ENCODE measurements around the gene ZNF428. TPM values are rescaled to one million over a fixed set of nuclear protein-coding genes. Genes with fewer than 3 reads are reported as not detected.
A peak's percentile ranks its signal among the peaks of the same experiment; 100 is the strongest.

The ZNF428 gene
- total RNA-seq, 1 experiment from 2014 or later: 125 TPM

DNA sequence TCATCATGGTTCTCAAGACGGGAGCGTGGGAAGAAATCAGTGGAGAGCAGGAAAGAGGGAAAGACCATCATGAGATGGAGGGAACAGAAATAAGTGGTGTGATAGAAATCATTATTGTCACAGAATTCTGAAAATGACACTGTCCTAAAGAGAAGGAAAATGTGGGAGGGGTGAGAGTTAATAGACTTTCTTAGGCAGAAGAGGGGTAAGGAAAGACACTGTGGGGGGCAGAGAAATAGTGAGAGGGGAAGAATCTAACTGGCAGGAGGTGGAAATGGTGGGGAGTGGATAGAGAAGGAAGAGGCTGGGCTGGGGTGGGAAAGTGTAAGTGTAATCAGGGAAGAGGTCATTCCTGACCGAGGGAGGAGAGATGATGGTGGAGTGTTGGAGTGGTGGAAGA is 40.6 kb downstream of the ZNF428 start:
- in situ Hi-C loops (cut with HindIII; ENCODE audit: low pct_unique_long_range_greater_than_20kb, low sequenced_read_pairs): no loop called here
- no peak for DNase-seq (ENCODE audit: low read depth)

DNA sequence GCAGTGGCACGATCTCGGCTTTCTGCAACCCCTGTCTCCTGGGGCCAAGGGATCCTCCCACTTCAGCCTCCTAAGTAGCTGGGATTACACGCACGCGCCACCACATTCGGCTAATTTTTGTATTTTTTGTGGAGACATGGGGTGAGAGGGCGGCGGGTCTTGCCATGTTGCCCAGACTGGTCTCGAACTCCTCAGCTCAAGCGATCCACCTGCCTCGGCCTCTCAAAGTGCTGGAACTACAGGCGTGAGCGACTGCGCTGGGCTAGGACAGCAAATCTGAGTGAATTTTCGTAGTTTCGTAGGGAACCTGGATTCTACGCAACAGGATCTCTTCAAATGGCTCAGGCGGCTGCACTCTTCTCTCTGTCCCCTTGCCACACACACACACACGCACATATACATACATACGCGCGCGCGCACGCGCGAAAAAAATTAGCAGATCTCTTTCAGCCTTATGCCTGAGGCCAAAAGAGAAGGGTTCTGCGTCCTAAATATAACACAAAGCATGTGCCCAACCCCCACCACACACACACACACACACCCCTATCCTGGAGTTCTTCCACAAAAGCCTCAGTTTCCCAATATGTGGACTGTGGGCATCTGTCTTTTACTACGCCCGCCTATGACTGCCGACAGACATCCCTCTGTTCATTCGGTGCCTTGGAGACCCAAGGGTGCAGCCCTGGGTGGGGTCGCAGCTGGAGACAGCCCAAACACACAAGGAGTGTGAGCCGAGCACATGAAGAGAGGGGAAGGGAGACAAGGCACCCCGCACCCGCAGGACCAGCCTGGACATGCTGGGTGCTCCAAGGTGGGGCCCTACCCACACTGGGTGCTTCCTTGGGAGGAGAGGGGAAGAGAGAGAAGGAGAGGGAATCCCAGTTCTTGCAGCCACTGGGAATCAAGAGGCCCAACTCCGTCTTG is 43.2 kb downstream of the ZNF428 start:
- in situ Hi-C loops (cut with HindIII; ENCODE audit: low pct_unique_long_range_greater_than_20kb, low sequenced_read_pairs): no loop called here
- no peak for DNase-seq (ENCODE audit: low read depth)

DNA sequence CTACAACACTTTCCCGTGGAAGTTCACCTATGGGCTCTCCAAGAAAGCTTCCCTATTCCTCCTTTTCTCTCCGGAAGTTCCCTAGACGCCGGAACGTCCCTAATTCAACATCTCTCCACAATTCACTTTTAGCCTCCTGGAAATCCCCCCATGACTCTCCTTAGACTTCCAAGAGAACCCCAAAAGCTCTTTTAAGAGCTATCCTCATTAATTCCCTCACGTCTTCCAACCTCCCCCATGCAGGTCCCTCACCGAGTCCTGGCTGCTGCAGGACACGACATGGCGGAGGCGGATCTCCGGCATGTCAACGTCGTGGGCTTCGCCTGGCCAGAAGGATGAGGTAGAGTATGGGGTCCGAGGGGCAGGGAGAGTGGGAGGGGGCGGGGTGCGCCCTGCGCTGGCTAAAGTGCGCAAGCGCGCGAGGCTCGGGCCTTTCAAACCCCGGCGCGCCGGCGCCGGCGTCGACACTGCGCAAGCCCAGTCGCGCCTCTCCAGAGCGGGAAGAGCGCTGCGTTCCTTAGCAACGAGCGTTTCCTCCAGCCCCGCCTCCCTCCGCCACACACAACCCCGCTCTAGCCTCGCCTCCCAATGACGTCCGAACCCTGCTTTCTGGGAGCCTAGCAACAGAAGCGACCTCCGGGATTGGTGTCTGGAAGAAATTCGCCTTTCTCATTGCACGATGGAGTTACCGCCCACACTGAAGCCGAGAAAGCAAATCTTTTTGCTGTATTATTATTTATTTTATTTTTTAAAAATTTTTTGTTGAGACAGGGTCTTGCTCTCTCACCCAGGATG is 44.1 kb downstream of the ZNF428 start, which contains the start of the genes PINLYP and XRCC1:
PINLYP (plus strand) TSS at position 646 of the 795 bp plus-strand sequence. CDS start 1,391 bp downstream, outside the sequence.
XRCC1 (minus strand) TSS at position 372 of the 795 bp plus-strand sequence; CDS start at position 303, 69 bp downstream.
- in situ Hi-C loops (cut with HindIII; ENCODE audit: low pct_unique_long_range_greater_than_20kb, low sequenced_read_pairs): no loop called here
- peak; percentile 99 for DNase-seq (ENCODE audit: low read depth)

DNA sequence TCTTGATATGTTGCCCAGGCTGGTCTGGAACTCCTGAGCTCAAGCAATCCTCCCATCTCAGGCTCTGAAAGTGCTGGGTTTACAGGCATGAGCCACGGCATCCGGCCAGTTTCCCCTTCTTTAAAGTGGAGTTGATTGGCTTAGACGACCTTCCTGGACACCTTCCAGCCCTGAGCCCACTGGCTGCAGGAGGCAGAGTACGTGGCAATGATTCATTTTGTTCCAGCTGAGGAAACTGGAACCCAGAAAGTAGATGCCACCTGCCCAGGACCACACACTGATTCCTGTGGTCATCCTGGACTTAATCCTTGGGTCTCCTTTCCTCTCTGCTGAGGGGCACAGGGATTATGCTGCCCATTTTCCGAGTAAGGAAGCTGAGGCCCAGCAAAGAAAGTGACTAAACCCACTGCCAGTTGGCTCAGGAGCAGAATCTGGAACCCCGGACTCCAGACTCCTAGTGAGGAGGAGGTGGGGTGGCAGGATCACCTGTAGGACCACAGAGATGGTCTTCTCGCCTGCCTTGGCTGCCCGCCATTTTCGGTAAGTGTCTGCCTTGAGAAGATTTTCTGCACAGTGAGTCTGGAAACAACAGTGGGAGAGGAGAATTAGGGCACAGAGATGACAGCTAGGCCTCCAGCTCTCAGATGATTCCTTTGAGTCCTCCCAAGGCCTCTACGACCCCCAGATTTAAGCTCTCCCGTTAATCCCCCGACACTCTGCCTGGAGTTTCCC is 44.8 kb downstream of the ZNF428 start:
- DNase-seq (ENCODE audit: low read depth): peak; percentile 60
- in situ Hi-C loops (cut with HindIII; ENCODE audit: low pct_unique_long_range_greater_than_20kb, low sequenced_read_pairs): no loop called here

DNA sequence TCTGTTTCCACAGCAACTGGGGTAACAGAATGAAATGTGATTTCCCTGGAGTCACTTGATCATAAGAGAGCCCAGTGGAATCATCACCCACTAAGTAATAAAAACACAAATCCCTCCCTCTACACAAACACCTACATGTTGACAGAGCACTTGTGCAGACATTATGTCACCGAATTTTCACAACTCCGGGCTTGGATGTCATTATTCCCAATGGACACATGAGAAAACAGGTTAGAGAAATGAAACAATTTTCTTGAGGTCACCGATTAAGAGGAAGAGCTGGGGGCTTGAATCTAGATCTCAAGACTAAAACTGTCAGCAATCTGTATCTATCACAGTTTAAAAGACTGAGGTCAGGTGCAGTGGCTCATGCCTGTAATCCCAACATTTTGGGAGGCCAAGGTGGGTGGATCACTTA is 47.2 kb downstream of the ZNF428 start:
- DNase-seq (ENCODE audit: low read depth): peak; percentile 84
- in situ Hi-C loops (cut with HindIII; ENCODE audit: low pct_unique_long_range_greater_than_20kb, low sequenced_read_pairs): no loop called here

DNA sequence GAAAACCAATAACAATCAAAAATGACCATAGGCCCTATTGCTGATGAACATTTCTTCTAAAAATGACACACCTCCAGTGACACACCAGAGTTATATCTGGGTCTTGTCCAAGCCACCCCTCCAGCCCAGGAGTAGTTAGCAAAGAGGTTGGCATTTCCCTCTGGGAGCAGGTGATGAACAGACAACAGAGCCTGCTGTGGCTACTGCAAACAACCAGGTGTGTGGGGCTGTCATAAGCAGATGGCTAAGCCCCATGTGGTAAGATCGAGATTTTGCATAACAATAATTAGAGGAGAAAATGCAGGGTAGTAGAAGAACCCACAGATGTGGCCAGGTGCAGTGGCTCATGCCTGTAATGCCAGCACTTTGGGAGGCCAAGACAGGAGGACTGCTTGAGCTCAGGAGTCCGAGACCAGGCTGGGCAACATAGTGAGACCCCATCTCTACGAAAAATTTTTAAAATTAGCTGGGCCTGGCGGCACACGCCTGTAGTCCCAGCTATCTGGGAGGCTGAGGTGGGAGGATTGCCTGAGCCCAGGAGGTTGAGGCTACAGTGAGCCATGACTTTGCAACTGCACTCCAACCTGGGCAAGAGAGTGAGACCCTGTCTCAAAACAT is 49.1 kb downstream of the ZNF428 start:
- no peak for DNase-seq (ENCODE audit: low read depth)
- in situ Hi-C loops (cut with HindIII; ENCODE audit: low pct_unique_long_range_greater_than_20kb, low sequenced_read_pairs): no loop called here

DNA sequence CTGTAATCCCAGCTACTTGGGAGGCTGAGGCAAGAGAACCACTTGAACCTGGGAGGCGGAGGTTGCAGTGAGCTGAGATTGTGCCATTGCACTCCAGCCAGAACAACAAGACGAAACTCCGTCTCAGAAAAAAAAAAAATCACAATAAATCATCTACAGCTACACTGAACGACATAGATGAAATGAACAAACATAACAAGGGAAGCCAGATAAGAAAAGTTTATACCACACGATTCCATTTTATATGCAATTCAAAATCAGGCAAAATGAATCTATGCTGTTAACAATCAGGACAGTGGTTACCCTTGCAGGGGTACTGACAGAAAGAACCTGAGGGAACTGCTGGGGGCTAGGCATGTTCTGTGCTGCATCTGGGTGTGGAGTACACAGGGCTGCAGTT is 49.8 kb downstream of the ZNF428 start:
- no peak for DNase-seq (ENCODE audit: low read depth)
- in situ Hi-C loops (cut with HindIII; ENCODE audit: low pct_unique_long_range_greater_than_20kb, low sequenced_read_pairs): no loop called here

DNA sequence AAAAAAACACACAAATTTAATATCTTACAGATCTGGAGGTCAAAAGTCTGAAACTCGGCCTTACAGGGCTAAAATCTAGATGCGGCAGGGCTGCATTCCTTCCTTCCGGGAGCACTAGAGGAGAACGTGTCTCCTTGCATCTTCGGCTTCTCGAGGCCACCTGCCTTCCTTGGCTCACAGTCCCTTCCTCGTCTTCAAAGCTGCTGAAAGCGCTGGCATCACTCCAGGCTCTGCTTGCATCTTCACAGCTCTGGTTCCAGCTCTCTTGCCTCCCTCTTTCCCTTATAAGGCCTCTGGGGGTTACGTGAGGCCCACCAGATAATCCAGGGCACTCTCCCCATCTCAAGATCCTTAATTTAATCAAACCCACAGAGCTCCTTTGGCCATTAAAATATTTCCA is 54.6 kb downstream of the ZNF428 start:
- in situ Hi-C loops (cut with HindIII; ENCODE audit: low pct_unique_long_range_greater_than_20kb, low sequenced_read_pairs): no loop called here
- no peak for DNase-seq (ENCODE audit: low read depth)

DNA sequence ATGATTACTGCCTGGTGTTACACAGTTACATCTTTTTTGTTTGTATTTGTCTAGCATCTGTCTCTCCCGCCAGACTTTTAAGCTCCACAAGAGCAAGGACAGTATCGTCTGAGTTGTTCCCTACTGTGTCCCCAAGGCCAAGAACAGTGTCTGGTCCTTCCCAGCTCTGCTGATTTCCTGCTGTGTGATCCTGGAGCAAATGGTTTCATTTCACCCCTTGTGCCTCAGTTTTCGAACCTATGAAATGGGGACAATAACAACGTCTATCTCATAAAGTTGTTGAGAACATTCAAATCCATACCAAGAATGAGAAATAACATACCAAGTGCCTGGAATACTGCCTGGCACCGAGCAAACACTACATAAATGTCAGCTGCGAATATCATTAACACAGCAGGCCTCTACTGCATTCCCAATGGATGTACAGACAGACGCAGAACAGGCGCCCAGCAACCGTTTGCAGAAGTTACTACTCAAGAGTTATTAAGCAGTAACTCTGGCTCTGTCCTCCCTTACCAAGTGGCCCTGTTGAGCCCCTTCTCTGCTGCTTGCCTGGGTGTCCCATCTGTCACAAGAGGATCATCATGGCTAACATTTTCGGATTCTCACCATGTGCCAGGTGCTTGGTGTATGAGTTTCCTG is 55.5 kb downstream of the ZNF428 start:
- DNase-seq (ENCODE audit: low read depth): no peak
- in situ Hi-C loops (cut with HindIII; ENCODE audit: low pct_unique_long_range_greater_than_20kb, low sequenced_read_pairs): no loop called here

DNA sequence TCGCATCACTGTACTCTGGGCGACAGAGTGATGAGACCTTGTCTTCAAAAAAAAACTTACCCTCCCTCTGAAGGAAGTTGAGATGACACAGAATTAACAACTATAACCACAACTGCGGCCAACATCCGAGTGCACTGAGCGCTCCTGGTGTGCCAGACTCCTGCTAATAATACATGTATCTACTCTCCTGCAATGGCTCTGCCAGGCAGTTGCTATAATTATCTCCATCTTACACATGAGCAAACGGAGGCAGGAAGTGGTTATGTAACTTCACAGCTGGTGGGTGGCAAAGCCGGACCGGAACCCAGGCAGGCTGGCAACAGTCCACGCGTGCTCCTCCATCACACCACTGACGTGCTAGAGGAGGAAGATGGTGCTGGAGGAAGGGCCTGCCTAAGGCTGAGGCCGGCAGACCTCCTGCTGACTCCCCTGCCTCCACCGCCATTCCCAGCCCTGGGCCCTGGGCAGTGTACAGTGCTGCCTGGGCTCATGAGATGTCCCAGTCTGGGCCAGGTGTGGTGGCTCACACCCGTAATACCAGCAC is 56.7 kb downstream of the ZNF428 start:
- in situ Hi-C loops (cut with HindIII; ENCODE audit: low pct_unique_long_range_greater_than_20kb, low sequenced_read_pairs): no loop called here
- DNase-seq (ENCODE audit: low read depth): peak; percentile 70

DNA sequence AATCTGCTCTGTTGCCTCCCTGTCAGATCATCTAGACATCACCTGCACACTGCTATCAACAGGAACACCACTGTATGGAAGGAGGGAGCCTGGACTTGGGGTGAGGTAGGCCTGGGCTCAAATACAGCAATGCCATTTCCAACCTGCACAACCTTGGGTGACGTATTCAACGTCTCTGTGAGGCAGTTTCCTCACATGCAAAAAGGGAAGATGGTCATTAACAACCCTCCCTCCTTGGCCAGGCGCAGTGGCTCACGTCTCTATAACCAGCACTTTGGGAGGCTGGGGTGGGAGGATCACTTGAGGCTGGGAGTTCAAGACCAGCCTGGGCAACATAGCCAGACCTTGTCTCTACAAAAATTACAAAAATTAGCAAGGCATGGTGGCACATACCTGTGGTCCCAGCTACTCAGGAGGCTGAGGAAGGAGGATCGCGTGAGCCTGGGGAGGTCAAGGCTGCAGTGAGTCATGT is 57.2 kb downstream of the ZNF428 start:
- no peak for DNase-seq (ENCODE audit: low read depth)
- in situ Hi-C loops (cut with HindIII; ENCODE audit: low pct_unique_long_range_greater_than_20kb, low sequenced_read_pairs): no loop called here

DNA sequence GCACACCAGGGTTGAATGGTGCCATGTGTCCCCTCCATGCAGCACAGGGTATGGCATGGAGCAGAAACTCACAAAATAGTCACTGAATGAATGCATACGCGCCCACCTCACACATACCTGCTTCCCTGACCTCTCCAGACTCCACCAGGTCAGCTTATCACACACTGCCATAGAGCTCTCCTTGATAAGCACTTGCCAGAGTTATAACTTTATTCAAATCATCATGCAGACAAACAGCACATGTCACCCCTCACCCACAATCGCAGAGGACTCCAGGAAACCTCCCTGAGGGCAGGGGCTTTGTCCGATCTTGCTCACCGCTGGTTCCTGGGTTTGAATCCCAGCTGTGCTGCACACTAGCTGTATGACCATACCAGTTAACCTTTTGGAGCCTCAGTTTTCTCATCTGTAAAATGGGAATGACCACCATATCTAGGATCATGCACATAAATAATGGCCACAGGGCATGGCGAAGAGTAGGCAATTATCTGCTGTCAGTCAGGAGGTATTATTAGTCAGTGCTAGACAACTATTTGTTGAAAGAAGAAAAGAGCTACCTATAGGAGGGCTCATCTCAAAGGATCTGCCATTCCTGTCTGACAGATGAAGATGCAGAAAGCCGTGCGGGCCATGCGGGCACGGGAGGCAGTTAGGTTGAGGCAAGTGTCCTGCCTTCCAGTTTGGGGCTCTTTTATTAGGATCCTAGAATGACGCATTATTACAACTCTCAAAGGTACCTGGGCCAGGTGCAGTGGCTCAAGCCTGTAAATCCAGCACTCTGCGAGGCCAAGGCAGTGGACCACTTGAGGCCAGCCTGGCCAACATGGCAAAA is 58.1 kb downstream of the ZNF428 start:
- no peak for DNase-seq (ENCODE audit: low read depth)
- in situ Hi-C loops (cut with HindIII; ENCODE audit: low pct_unique_long_range_greater_than_20kb, low sequenced_read_pairs): no loop called here

DNA sequence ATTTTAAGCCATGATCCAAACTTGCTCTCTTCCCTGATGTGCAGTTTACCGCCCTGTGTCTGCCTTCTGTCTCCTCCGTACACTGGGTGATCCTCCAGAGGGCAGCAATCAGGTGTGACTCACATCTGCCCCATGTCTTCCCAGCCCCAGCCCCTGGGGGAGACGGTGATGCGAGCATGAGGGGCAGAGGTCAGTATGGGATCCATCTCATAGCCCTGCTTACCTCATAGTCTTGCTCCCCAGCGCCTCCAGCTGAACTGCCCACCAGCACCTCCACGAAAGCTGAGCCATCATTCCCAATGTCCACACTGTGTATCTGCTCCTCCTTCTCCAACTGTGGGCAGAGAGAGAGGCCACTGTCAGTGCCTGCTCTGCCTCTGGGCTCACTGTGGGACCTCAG is 58.7 kb downstream of the ZNF428 start:
- in situ Hi-C loops (cut with HindIII; ENCODE audit: low pct_unique_long_range_greater_than_20kb, low sequenced_read_pairs): no loop called here

More for the DNA sequence above, 58.7 kb downstream of the ZNF428 start:
- peak; percentile 42 for DNase-seq (ENCODE audit: low read depth)
